ENCODE data around the gene IER3. TPM values are rescaled to one million over a fixed set of nuclear protein-coding genes. Genes with fewer than 3 reads are reported as not detected.

IER3 gene, protein sequence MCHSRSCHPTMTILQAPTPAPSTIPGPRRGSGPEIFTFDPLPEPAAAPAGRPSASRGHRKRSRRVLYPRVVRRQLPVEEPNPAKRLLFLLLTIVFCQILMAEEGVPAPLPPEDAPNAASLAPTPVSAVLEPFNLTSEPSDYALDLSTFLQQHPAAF
- polyA plus RNA-seq (2013, experiment 1 of 2): 220 TPM
- polyA plus RNA-seq (2013, experiment 2 of 2): 207 TPM

DNA sequence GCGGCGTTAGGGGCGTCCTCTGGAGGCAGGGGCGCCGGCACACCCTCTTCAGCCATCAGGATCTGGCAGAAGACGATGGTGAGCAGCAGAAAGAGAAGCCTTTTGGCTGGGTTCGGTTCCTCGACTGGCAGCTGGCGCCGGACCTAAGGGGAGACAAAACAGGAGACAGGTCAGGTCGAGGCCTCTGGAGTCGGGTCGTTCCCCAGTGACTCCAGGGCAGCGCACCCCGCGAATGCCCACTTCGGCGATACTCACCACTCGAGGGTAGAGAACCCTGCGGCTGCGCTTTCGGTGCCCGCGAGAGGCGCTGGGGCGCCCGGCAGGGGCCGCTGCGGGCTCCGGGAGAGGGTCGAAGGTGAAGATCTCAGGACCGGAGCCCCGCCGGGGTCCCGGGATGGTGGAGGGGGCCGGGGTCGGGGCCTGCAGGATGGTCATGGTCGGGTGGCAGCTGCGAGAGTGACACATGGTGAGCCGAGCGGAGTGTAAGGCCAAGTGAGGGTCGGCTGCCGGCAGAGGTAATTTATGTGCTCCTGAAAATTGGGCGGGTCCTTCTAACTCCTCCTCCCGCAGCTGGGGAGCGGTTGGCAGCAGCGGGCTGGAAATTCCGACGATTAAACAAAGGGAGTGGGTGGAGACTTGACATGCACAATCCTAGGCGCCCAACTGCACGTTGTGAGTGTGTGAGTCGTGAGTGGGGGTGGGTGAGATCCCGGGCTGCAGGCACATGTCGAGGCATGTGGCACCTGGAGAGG lies at the start of gene IER3:
Gene IER3, minus strand, starts transcription at position 494 of the 752 bp plus-strand sequence. Its CDS starts 29 bp downstream, at position 465.
- Histone ChIP-seq H3K23ac (ENCODE audit: low read length in 2 of 2) (peak within 1 kb of the TSS in 1 of 2 experiments; percentile 77), H3K79me1 (replicated peaks; ENCODE audit: low read length, poor library complexity, severe bottlenecking) (peaks cover 3% of the 10 kb centered on the region), H3K4me2 (ENCODE audit: low read length, poor library complexity, severe bottlenecking) (no peak within 1 kb of the TSS), H3K36me3 (ENCODE audit: control insufficient read depth in 1 of 2, insufficient read depth in 2 of 2, low read depth in 1 of 2, low read length in 2 of 2) (peaks cover 20 to 29% of the 10 kb centered on the region in 2 experiments), H2BK12ac (ENCODE audit: low read length in 2 of 2) (peak within 1 kb of the TSS; percentile 28 to 91), H3K9me3 (ENCODE audit: control insufficient read depth, low read length) (no peaks in the 10 kb centered on the region), H2AK5ac (ENCODE audit: low read length, severe bottlenecking) (peak within 1 kb of the TSS; percentile 57), H2AFZ (ENCODE audit: low read depth, low read length) (no peak within 1 kb of the TSS), H2BK120ac (ENCODE audit: low read depth, low read length) (peak within 1 kb of the TSS; percentile 90), H2BK5ac (ENCODE audit: low read depth, low read length, poor library complexity, severe bottlenecking) (peak within 1 kb of the TSS; percentile 79), H4K8ac (ENCODE audit: low read length) (peak within 1 kb of the TSS; percentile 88), H3K18ac (ENCODE audit: low read depth in 1 of 2, low read length in 2 of 2) (peak within 1 kb of the TSS; percentile 85 to 94), H3K27ac (ENCODE audit: low read length, poor library complexity, severe bottlenecking) (peak within 1 kb of the TSS; percentile 99), H3K4me3 (ENCODE audit: insufficient read depth in 1 of 2, low read depth in 1 of 2, low read length in 2 of 2) (peak within 1 kb of the TSS; percentile 76 to 88), H3K4me1 (ENCODE audit: control insufficient read depth, insufficient read depth, low read depth, low read length) (peaks cover 30% of the 10 kb centered on the region), H3K4ac (ENCODE audit: low read depth in 1 of 2, low read length in 2 of 2) (peak within 1 kb of the TSS; percentile 76 to 92), H3K9ac (ENCODE audit: low read length) (peak within 1 kb of the TSS; percentile 97), H3K14ac (ENCODE audit: low read length in 2 of 2) (peak within 1 kb of the TSS in 1 of 2 experiments; percentile 92), H3K27me3 (ENCODE audit: control insufficient read depth in 1 of 2, insufficient read depth in 1 of 2, low read length in 2 of 2) (no peaks in the 10 kb centered on the region), H4K91ac (ENCODE audit: low read length) (peak within 1 kb of the TSS; percentile 83), H2BK15ac (ENCODE audit: low read depth, poor library complexity, severe bottlenecking) (peak within 1 kb of the TSS; percentile 49)
- WGBS: under 1% methylated on average over 54 of the region's 54 CpGs
- peak; percentile 96 for DNase-seq

DNA sequence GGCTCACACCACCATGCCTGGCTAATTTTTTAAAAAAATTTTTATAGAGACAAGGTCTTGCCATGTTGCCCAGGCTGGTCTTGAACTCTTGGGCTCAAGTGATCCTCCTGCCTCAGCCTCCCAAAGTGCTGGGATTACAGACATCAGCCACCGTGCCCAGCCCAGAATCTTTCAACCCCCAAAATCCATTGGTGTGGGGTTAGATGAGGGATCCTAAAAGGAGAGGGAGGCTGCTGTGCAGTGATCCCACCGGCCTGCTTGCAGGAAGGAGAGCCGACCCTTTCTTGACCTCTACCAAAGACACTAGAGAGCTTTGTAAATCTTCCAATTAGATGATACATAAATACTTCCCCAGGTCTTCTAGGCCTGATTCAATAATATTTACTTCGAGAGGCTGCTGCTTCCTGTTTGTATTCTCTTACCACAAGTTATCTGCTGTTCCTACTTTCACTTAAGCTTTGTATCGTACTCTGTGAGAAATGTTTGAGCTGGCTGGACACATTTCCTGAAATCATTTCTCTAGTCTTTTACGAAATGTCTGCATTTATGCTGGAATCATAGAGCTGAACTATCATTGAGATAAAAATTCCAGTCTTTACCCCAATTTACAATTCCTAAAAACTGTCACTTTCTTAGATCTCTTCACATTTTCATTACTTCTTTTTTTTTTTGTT lies 49.3 kb upstream of the IER3 start:
- Histone ChIP-seq H3K4ac (ENCODE audit: low read depth in 1 of 2, low read length in 2 of 2) (no peak overlapping the region), H3K4me1 (ENCODE audit: control insufficient read depth, insufficient read depth, low read depth, low read length) (peaks cover 3% of the 10 kb centered on the region), H2BK12ac (ENCODE audit: low read length in 2 of 2) (peak overlapping the region in 1 of 2 experiments; percentile 15), H3K18ac (ENCODE audit: low read depth in 1 of 2, low read length in 2 of 2) (peak overlapping the region; percentile 54 to 64), H3K23ac (ENCODE audit: low read length in 2 of 2) (no peak overlapping the region), H3K9me3 (ENCODE audit: control insufficient read depth, low read length) (no peaks in the 10 kb centered on the region), H3K9ac (ENCODE audit: low read length) (peak overlapping the region; percentile 76), H3K79me1 (replicated peaks; ENCODE audit: low read length, poor library complexity, severe bottlenecking) (no peaks in the 10 kb centered on the region), H2AFZ (ENCODE audit: low read depth, low read length) (no peak overlapping the region), H3K27me3 (ENCODE audit: control insufficient read depth in 1 of 2, insufficient read depth in 1 of 2, low read length in 2 of 2) (no peaks in the 10 kb centered on the region), H3K4me3 (ENCODE audit: insufficient read depth in 1 of 2, low read depth in 1 of 2, low read length in 2 of 2) (peak overlapping the region in 1 of 2 experiments; percentile 2), H2BK15ac (ENCODE audit: low read depth, poor library complexity, severe bottlenecking) (no peak overlapping the region), H3K4me2 (ENCODE audit: low read length, poor library complexity, severe bottlenecking) (no peak overlapping the region), H4K91ac (ENCODE audit: low read length) (no peak overlapping the region), H2BK120ac (ENCODE audit: low read depth, low read length) (peak overlapping the region; percentile 50), H3K14ac (ENCODE audit: low read length in 2 of 2) (no peak overlapping the region), H3K36me3 (ENCODE audit: control insufficient read depth in 1 of 2, insufficient read depth in 2 of 2, low read depth in 1 of 2, low read length in 2 of 2) (no peaks in the 10 kb centered on the region), H2AK5ac (ENCODE audit: low read length, severe bottlenecking) (no peak overlapping the region), H3K27ac (ENCODE audit: low read length, poor library complexity, severe bottlenecking) (peak overlapping the region; percentile 58), H4K8ac (ENCODE audit: low read length) (no peak overlapping the region), H2BK5ac (ENCODE audit: low read depth, low read length, poor library complexity, severe bottlenecking) (no peak overlapping the region)
- peak; percentile 94 for DNase-seq
- WGBS: 0% methylated on average over 5 of the region's 6 CpGs

DNA sequence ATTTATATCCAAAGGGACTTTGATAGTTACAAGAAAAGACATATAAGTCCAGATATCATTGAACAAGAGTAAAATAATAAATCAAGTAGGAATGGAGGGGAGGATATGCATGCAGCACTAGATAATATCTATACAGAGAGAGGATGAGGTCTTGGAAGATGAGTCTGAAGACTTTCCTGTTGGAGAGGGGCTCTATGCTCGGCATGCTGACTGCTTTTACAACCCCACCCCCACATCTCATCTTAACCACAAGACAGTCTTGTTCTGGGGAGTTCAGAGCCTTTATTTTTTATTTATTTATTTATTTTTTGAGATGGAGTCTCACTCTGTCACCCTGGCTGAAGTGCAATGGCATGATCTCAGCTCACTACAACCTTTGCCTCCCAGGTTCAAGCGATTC lies 48.4 kb upstream of the IER3 start:
- H2BK5ac ChIP-seq (ENCODE audit: low read depth, low read length, poor library complexity, severe bottlenecking): no peak overlapping the region
- H2BK15ac ChIP-seq (ENCODE audit: low read depth, poor library complexity, severe bottlenecking): no peak overlapping the region
- H3K18ac ChIP-seq (ENCODE audit: low read depth in 1 of 2, low read length in 2 of 2): no peak overlapping the region
- no peaks in the 10 kb centered on the region for H3K9me3 ChIP-seq (ENCODE audit: control insufficient read depth, low read length)
- no peak overlapping the region for H2AK5ac ChIP-seq (ENCODE audit: low read length, severe bottlenecking)
- no peak overlapping the region for H4K91ac ChIP-seq (ENCODE audit: low read length)
- no peak overlapping the region for H3K9ac ChIP-seq (ENCODE audit: low read length)
- H3K4me2 ChIP-seq (ENCODE audit: low read length, poor library complexity, severe bottlenecking): no peak overlapping the region
- H2BK12ac ChIP-seq (ENCODE audit: low read length in 2 of 2): no peak overlapping the region
- H3K14ac ChIP-seq (ENCODE audit: low read length in 2 of 2): no peak overlapping the region
- WGBS: 100% methylated on average over 1 of the region's 2 CpGs
- no peak overlapping the region for H2BK120ac ChIP-seq (ENCODE audit: low read depth, low read length)
- no peak overlapping the region for H2AFZ ChIP-seq (ENCODE audit: low read depth, low read length)
- peak overlapping the region in 1 of 2 experiments; percentile 71 for H3K4ac ChIP-seq (ENCODE audit: low read depth in 1 of 2, low read length in 2 of 2)
- H3K27me3 ChIP-seq (ENCODE audit: control insufficient read depth in 1 of 2, insufficient read depth in 1 of 2, low read length in 2 of 2): no peaks in the 10 kb centered on the region
- H3K27ac ChIP-seq (ENCODE audit: low read length, poor library complexity, severe bottlenecking): no peak overlapping the region
- H3K79me1 ChIP-seq (replicated peaks; ENCODE audit: low read length, poor library complexity, severe bottlenecking): no peaks in the 10 kb centered on the region
- H3K23ac ChIP-seq (ENCODE audit: low read length in 2 of 2): no peak overlapping the region
- no peaks in the 10 kb centered on the region for H3K36me3 ChIP-seq (ENCODE audit: control insufficient read depth in 1 of 2, insufficient read depth in 2 of 2, low read depth in 1 of 2, low read length in 2 of 2)
- DNase-seq: peak; percentile 63
- no peak overlapping the region for H4K8ac ChIP-seq (ENCODE audit: low read length)
- H3K4me1 ChIP-seq (ENCODE audit: control insufficient read depth, insufficient read depth, low read depth, low read length): peaks cover 7% of the 10 kb centered on the region
- H3K4me3 ChIP-seq (ENCODE audit: insufficient read depth in 1 of 2, low read depth in 1 of 2, low read length in 2 of 2): no peak overlapping the region

Measured in mesenchymal stem cell (in vitro differentiated cells and primary cell).